ENCODE data around the gene KIF3B.
A peak's percentile ranks its signal among the peaks of the same experiment; 100 is the strongest.
"Not testable (repeated sequence)": the region's sequence is repeated elsewhere in the genome, so short reads cannot be mapped to it uniquely, and the experiment has no call there.

KIF3B gene

DNA sequence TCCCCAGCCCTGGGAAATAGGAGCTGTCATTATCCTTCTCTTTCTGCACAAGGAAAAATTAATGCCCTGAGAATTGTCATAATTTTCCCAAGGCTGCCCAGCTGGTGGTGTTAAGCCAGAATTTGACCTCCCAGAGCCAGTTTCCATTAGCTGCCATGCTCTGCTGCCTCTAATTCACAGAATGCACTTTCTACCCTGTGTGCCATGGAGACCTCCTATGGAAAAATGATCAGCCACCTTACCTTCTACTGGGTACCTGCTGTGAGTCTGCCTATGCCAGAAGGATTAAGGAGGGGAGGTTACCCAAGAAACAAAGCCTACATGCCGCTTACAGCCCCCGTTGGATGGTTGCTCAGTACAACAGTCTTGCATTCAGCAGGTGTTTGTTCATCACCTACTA, 40.6 kb upstream of the KIF3B start:
- Mint-ChIP-seq H3K27ac (ENCODE audit: low read depth) (no peak overlapping the region), H3K27me3 (no peaks in the 10 kb centered on the region), H3K4me3 (no peak overlapping the region), H3K4me1 (peaks cover 24% of the 10 kb centered on the region), H3K9me3 (no peaks in the 10 kb centered on the region), H3K36me3 (ENCODE audit: insufficient read depth) (peaks cover 14% of the 10 kb centered on the region)
- ATAC-seq (replicated peaks; ENCODE audit: extremely low read depth, poor library complexity, severe bottlenecking) (no peak), DNase-seq (ENCODE audit: low spot score in 2 of 2) (no peak)

- peaks cover 18% of the 10 kb centered on the region for H3K4me1 Mint-ChIP-seq
- ATAC-seq (replicated peaks; ENCODE audit: extremely low read depth, poor library complexity, severe bottlenecking) (no peak), DNase-seq (ENCODE audit: low spot score in 2 of 2) (no peak)
- H3K36me3 Mint-ChIP-seq (ENCODE audit: insufficient read depth): peaks cover 10% of the 10 kb centered on the region
- no peaks in the 10 kb centered on the region for H3K27me3 Mint-ChIP-seq
- no peak overlapping the region for H3K4me3 Mint-ChIP-seq
- H3K9me3 Mint-ChIP-seq: no peaks in the 10 kb centered on the region
- peak overlapping the region; percentile 67 for H3K27ac Mint-ChIP-seq (ENCODE audit: low read depth)
Measured at GRCh38 chr20:32237419-32237818, 40.0 kb upstream of the KIF3B start.

DNA sequence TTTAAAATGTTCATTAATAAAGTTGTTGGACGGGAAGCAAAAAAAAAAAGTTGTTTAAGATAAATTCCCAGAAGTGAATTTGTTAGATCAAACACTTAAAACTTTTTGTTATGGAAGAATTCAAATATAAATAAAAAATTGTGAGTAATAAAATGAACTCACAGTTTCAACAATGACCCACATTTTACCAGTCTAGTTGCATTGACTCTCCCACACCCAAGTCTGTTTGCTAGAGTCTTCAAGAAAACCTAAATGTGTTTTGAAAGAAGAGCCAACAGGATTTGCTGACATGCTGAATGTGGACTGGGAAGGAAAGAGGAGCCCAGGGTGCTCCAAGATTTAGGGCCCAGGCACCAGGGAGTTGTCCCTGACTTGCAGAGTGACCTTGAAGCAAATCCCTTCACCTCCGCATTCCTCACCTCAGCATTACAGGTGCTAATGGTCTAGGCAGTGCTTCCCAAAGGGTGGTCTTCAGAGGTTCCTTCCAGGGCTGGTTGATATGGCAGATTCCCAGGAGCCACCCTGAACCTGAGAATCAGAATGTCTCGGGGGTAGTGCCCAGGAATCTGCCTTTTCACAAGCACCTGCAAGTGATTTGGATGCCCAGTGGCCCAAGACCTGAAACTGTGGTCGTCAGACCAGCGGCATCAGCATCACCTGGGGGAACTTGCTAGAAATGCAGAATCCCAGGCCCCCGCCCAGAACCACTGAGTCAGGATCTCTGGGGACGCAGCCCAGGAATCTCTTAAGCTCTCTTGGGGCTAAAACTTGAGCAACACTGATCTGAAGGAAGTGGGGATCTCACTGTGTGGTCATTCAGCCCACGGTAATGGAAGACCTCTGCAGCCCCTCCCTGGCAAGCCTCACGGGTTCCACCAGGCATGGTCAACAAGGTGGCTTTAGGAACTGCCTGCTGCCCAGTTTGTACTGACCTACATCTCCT, 38.7 kb upstream of the KIF3B start:
- ATAC-seq (replicated peaks; ENCODE audit: extremely low read depth, poor library complexity, severe bottlenecking) (no peak), DNase-seq (ENCODE audit: low spot score in 2 of 2) (no peak)
- peaks cover 6% of the 10 kb centered on the region for H3K4me1 Mint-ChIP-seq
- H3K36me3 Mint-ChIP-seq (ENCODE audit: insufficient read depth): peaks cover 6% of the 10 kb centered on the region
- no peaks in the 10 kb centered on the region for H3K27me3 Mint-ChIP-seq
- no peak overlapping the region for H3K4me3 Mint-ChIP-seq
- H3K9me3 Mint-ChIP-seq: no peaks in the 10 kb centered on the region
- H3K27ac Mint-ChIP-seq (ENCODE audit: low read depth): no peak overlapping the region

DNA sequence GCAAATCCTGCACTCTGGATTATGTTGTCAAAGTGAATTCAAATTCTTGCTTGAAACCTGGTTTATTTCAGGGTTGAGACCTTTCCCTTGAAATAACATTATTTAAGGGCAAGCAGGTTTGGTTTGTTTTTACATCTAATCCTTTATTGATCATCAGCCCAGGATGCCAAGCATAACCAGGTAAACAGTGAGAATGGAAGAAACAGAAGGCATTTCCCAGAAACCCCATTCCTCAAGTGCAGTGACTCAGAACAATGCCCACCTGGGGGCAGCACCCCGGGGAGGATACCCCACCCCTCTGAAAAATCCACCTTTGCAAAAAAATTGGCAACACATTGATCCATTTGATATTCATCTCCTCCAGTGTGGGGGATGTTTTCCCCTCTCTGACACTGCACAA, 37.2 kb upstream of the KIF3B start:
- Mint-ChIP-seq H3K27ac (ENCODE audit: low read depth) (peak overlapping the region; percentile 49), H3K27me3 (no peaks in the 10 kb centered on the region), H3K9me3 (no peaks in the 10 kb centered on the region), H3K36me3 (ENCODE audit: insufficient read depth) (peaks cover 6% of the 10 kb centered on the region), H3K4me1 (peaks cover 6% of the 10 kb centered on the region), H3K4me3 (no peak overlapping the region)
- ATAC-seq (replicated peaks; ENCODE audit: extremely low read depth, poor library complexity, severe bottlenecking) (no peak), DNase-seq (ENCODE audit: low spot score in 2 of 2) (no peak)

GRCh38 chr20:32241807-32242206, 35.6 kb upstream of the KIF3B start:
- no peaks in the 10 kb centered on the region for H3K9me3 Mint-ChIP-seq
- no peaks in the 10 kb centered on the region for H3K36me3 Mint-ChIP-seq (ENCODE audit: insufficient read depth)
- DNase-seq (ENCODE audit: low spot score in 2 of 2) (no peak), ATAC-seq (replicated peaks; ENCODE audit: extremely low read depth, poor library complexity, severe bottlenecking) (no peak)
- H3K4me3 Mint-ChIP-seq: no peak overlapping the region
- H3K27ac Mint-ChIP-seq (ENCODE audit: low read depth): no peak overlapping the region
- H3K4me1 Mint-ChIP-seq: peaks cover 6% of the 10 kb centered on the region
- H3K27me3 Mint-ChIP-seq: no peaks in the 10 kb centered on the region

GRCh38 chr20:32244150-32244823, 33.2 kb upstream of the KIF3B start:
- ATAC-seq (replicated peaks; ENCODE audit: extremely low read depth, poor library complexity, severe bottlenecking): no peak
- no peaks in the 10 kb centered on the region for H3K4me1 Mint-ChIP-seq
- no peaks in the 10 kb centered on the region for H3K9me3 Mint-ChIP-seq
- H3K36me3 Mint-ChIP-seq (ENCODE audit: insufficient read depth): no peaks in the 10 kb centered on the region
- H3K27ac Mint-ChIP-seq (ENCODE audit: low read depth): no peak overlapping the region
- no peak overlapping the region for H3K4me3 Mint-ChIP-seq
- no peaks in the 10 kb centered on the region for H3K27me3 Mint-ChIP-seq
- no peak for DNase-seq (ENCODE audit: low spot score in 2 of 2)

DNA sequence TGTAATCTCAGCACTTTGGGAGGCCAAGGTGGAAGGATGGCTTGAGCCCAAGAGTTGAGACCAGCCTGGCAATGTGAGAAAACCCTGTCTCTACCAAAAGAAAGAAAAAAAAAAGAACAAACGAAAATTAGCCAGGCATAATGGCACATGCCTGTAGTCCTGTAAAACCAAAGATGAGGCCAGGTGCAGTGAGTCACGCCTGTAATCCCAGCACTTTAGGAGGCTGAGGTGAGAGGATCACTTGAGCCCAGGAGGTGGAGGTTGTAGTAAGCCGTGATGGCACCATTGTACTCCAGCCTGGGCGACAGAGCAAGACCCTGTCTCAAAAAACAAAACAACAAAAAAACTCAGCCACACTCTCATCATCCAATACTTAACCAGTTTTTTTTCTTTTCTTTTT, 32.5 kb upstream of the KIF3B start:
- Mint-ChIP-seq H3K36me3 (ENCODE audit: insufficient read depth) (no peaks in the 10 kb centered on the region), H3K27me3 (no peaks in the 10 kb centered on the region), H3K4me3 (no peak overlapping the region), H3K27ac (ENCODE audit: low read depth) (no peak overlapping the region), H3K4me1 (no peaks in the 10 kb centered on the region), H3K9me3 (no peaks in the 10 kb centered on the region)
- ATAC-seq (replicated peaks; ENCODE audit: extremely low read depth, poor library complexity, severe bottlenecking) (no peak), DNase-seq (ENCODE audit: low spot score in 2 of 2) (no peak)

GRCh38 chr20:32246208-32246607, 31.2 kb upstream of the KIF3B start:
- DNase-seq (ENCODE audit: low spot score in 2 of 2); H3K36me3 Mint-ChIP-seq (ENCODE audit: insufficient read depth); H3K4me3 Mint-ChIP-seq; H3K9me3 Mint-ChIP-seq; H3K27ac Mint-ChIP-seq (ENCODE audit: low read depth); H3K4me1 Mint-ChIP-seq; ATAC-seq (replicated peaks; ENCODE audit: extremely low read depth, poor library complexity, severe bottlenecking); H3K27me3 Mint-ChIP-seq: not testable (repeated sequence)

DNA sequence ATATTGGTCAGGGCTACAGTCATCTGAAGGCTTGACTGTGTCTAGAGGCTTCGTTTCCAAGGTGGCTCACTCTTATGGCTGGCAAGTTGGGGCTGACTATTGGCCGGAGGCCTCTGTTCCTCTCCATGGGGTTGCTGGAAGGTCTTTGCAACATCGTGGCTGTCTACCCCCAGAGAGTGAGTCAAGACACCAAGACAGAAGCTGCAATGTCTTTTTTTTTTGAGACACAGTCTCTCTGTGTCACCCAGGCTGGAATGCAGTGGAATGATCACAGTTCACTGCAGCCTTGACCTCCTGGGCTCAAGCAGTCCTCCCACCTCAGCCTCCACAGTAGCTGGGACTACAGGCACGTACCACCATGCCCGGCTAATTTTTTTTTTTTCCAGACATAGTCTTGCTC, 29.4 kb upstream of the KIF3B start:
- H3K27ac Mint-ChIP-seq (ENCODE audit: low read depth): no peak overlapping the region
- peaks cover 14% of the 10 kb centered on the region for H3K4me1 Mint-ChIP-seq
- DNase-seq (ENCODE audit: low spot score in 2 of 2): no peak
- no peaks in the 10 kb centered on the region for H3K9me3 Mint-ChIP-seq
- H3K36me3 Mint-ChIP-seq (ENCODE audit: insufficient read depth): no peaks in the 10 kb centered on the region
- no peaks in the 10 kb centered on the region for H3K27me3 Mint-ChIP-seq
- ATAC-seq (replicated peaks; ENCODE audit: extremely low read depth, poor library complexity, severe bottlenecking): no peak
- no peak overlapping the region for H3K4me3 Mint-ChIP-seq

DNA sequence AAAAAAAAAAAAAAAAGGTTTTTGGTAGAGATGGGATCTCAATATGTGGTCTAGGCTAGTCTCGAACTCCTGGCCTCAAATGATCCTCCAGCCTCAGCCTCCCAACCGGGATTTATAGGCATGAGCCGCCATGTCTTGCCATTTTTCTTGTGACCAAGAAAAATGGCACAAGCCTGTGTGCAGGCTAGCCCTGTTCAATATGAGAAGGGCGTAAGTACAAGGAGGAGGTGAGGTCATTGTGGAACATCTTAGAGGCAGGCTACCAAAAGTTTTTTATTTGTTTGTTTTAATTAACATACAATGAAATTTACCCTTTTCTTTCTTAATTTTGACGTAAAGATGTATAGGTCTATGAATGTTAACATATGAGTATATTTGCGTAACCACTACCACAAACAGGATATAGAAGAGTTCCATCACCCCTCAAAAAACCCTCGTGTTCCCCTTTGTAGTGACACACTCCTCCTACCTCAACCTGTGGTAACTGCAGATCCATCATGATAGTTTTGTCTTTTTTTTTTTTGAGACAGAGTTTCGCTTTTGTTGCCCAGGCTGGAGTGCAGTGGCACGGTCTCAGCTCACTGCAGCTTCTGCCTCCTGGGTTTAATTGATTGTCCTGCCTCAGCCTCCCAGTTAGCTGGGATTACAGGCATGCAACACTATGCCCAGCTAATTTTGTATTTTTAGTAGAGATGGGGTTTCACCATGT, 28.3 kb upstream of the KIF3B start:
- H3K4me3 Mint-ChIP-seq: no peak overlapping the region
- DNase-seq (ENCODE audit: low spot score in 2 of 2) (peak in 1 of 2 donors; percentile 40), ATAC-seq (replicated peaks; ENCODE audit: extremely low read depth, poor library complexity, severe bottlenecking) (peak; percentile 98)
- no peaks in the 10 kb centered on the region for H3K36me3 Mint-ChIP-seq (ENCODE audit: insufficient read depth)
- no peak overlapping the region for H3K27ac Mint-ChIP-seq (ENCODE audit: low read depth)
- H3K9me3 Mint-ChIP-seq: no peaks in the 10 kb centered on the region
- H3K27me3 Mint-ChIP-seq: no peaks in the 10 kb centered on the region
- H3K4me1 Mint-ChIP-seq: peaks cover 14% of the 10 kb centered on the region

- Mint-ChIP-seq H3K27ac (ENCODE audit: low read depth) (no peak overlapping the region), H3K36me3 (ENCODE audit: insufficient read depth) (no peaks in the 10 kb centered on the region), H3K9me3 (no peaks in the 10 kb centered on the region), H3K27me3 (no peaks in the 10 kb centered on the region), H3K4me1 (peaks cover 14% of the 10 kb centered on the region), H3K4me3 (no peak overlapping the region)
- ATAC-seq (replicated peaks; ENCODE audit: extremely low read depth, poor library complexity, severe bottlenecking): no peak
- no peak for DNase-seq (ENCODE audit: low spot score in 2 of 2)
Measured at GRCh38 chr20:32251470-32251869, 26.0 kb upstream of the KIF3B start.

GRCh38 chr20:32252189-32252588, 25.3 kb upstream of the KIF3B start:
- Mint-ChIP-seq H3K4me3 (no peak overlapping the region), H3K36me3 (ENCODE audit: insufficient read depth) (no peaks in the 10 kb centered on the region), H3K9me3 (no peaks in the 10 kb centered on the region), H3K27ac (ENCODE audit: low read depth) (no peak overlapping the region), H3K4me1 (peaks cover 14% of the 10 kb centered on the region), H3K27me3 (no peaks in the 10 kb centered on the region)
- no peak for ATAC-seq (replicated peaks; ENCODE audit: extremely low read depth, poor library complexity, severe bottlenecking)
- DNase-seq (ENCODE audit: low spot score in 2 of 2): no peak

Measured in central memory CD8-positive, alpha-beta T cell (primary cell).